Liver (tissue), 9 donors: ENCODE results near the gene FAM222A. TPM values are rescaled to one million over a fixed set of nuclear protein-coding genes. Genes with fewer than 3 reads are reported as not detected.
A peak's percentile ranks its signal among the peaks of the same experiment; 100 is the strongest.

Experiments
- DNase-seq: peaks from one replicate; pipeline ENCODE4 v3.0.0-alpha.2; 2017; ENCODE audit warnings: low spot score
- H3K27ac ChIP-seq, 2 donors: one replicate each; pipeline ENCODE4 v1.7.0; 2013; ENCODE audit warnings: inconsistent platforms in 2 of 2, low read length in 2 of 2, control low read depth in 1 of 2, low read depth in 1 of 2, mild to moderate bottlenecking in 1 of 2
- H3K27me3 ChIP-seq, 4 donors: one replicate each; pipeline versions ENCODE4 v1.6.1 to v1.7.0; 2013; ENCODE audit warnings: low read length in 3 of 4, inconsistent platforms in 1 of 4, mild to moderate bottlenecking in 1 of 4, moderate library complexity in 1 of 4; ENCODE audit not compliant: control insufficient read depth in 4 of 4, insufficient read depth in 4 of 4
- H3K36me3 ChIP-seq, 4 donors: one replicate each; pipeline versions ENCODE4 v1.6.1 to v1.7.0; 2013; ENCODE audit warnings: low read length in 3 of 4, mild to moderate bottlenecking in 3 of 4, low read depth in 1 of 4, moderate library complexity in 1 of 4; ENCODE audit not compliant: control insufficient read depth in 4 of 4, insufficient read depth in 3 of 4
- H3K4me1 ChIP-seq, 4 donors: one replicate each; pipeline versions ENCODE4 v1.6.1 to v1.7.0; 2013; ENCODE audit warnings: low read length in 3 of 4, mild to moderate bottlenecking in 3 of 4, moderate library complexity in 1 of 4; ENCODE audit not compliant: control insufficient read depth in 4 of 4, insufficient read depth in 4 of 4
- H3K4me3 ChIP-seq, 3 donors: one replicate each; pipeline versions ENCODE4 v1.6.1 to v1.7.0; 2013; ENCODE audit warnings: low read length in 3 of 3, control low read depth in 1 of 3, low read depth in 1 of 3, mild to moderate bottlenecking in 1 of 3
- H3K9ac ChIP-seq, 2 donors: one replicate each; pipeline ENCODE4 v1.7.0; 2013; ENCODE audit warnings: low read length in 2 of 2, mild to moderate bottlenecking in 2 of 2, moderate library complexity in 2 of 2, control low read depth in 1 of 2, low read depth in 1 of 2
- H3K9me3 ChIP-seq, 4 donors: one replicate each; pipeline versions ENCODE4 v1.6.1 to v1.7.0; 2013; ENCODE audit warnings: low read length in 3 of 4; ENCODE audit not compliant: control insufficient read depth in 4 of 4
- ATF3 ChIP-seq: IDR thresholded peaks from 2 replicates; pipeline ENCODE4 v1.6.1; 2016; ENCODE audit warnings: antibody characterized with exemption
- EGR1 ChIP-seq, 2 donors: IDR thresholded peaks; 2 replicates each; pipeline ENCODE4 v1.6.1; 2016 to 2018; ENCODE audit warnings: antibody characterized with exemption in 2 of 2, low read depth in 2 of 2
- FOXA1 ChIP-seq: IDR thresholded peaks from 2 replicates; pipeline ENCODE4 v1.6.1; 2016; ENCODE audit warnings: antibody characterized with exemption
- FOXA2 ChIP-seq: IDR thresholded peaks from 2 replicates; pipeline ENCODE4 v1.6.1; 2016; ENCODE audit warnings: antibody characterized with exemption
- GABPA ChIP-seq, 2 donors: IDR thresholded peaks in 1 of 2; conservative IDR thresholded peaks in 1 of 2; 2 replicates each; pipeline ENCODE4 v1.6.1; 2016; ENCODE audit warnings: antibody characterized with exemption in 2 of 2, mild to moderate bottlenecking in 1 of 2, moderate library complexity in 1 of 2
- HNF4A ChIP-seq, 2 donors: conservative IDR thresholded peaks; 2 replicates each; pipeline ENCODE4 v1.6.1; 2016; ENCODE audit warnings: antibody characterized with exemption in 2 of 2, mild to moderate bottlenecking in 2 of 2
- HNF4G ChIP-seq: IDR thresholded peaks from 2 replicates; pipeline ENCODE4 v1.6.1; 2016; ENCODE audit warnings: antibody characterized with exemption
- JUND ChIP-seq, 2 donors: IDR thresholded peaks; 2 replicates each; pipeline ENCODE4 v1.6.1; 2016; ENCODE audit warnings: antibody characterized with exemption in 2 of 2
- REST ChIP-seq: IDR thresholded peaks from 2 replicates; pipeline ENCODE4 v1.6.1; 2016; ENCODE audit warnings: antibody characterized with exemption, mild to moderate bottlenecking
- RXRA ChIP-seq, 2 donors: IDR thresholded peaks; 2 replicates each; pipeline ENCODE4 v1.6.1; 2017 to 2018; ENCODE audit warnings: antibody characterized with exemption in 2 of 2, mild to moderate bottlenecking in 1 of 2
- SP1 ChIP-seq: IDR thresholded peaks from 2 replicates; pipeline ENCODE4 v1.6.1; 2018; ENCODE audit warnings: antibody characterized with exemption, mild to moderate bottlenecking
- YY1 ChIP-seq: IDR thresholded peaks from 2 replicates; pipeline ENCODE4 v1.6.1; 2016; ENCODE audit warnings: antibody characterized with exemption, mild to moderate bottlenecking
- ZBTB33 ChIP-seq: IDR thresholded peaks from 2 replicates; pipeline ENCODE4 v1.6.1; 2016; ENCODE audit warnings: antibody characterized with exemption
- WGBS: extraction: QIAGEN DNeasy Blood & Tissue Kit; methylation state at CpG from one replicate; pipeline ENCODE4 v1.1.7; 2013; 5-methylcytosine and 5-hydroxymethylcytosine counted together
- polyA plus RNA-seq, 2 donors: library from polyadenylated mRNA; stranded (reverse) in 1 of 2; unstranded in 1 of 2; fragments of 200-250 nt in 1 of 2; fragments of >200 nt in 1 of 2; fragmentation: Nextera tagmentation in 1 of 2; extraction: Ambion mirVana in 1 of 2; gene quantifications; one replicate each; pipeline versions ENCODE4 v1.2.1 to v1.2.3, GENCODE V29; 2013 to 2015
- total RNA-seq, 2 donors: library from RNA; depleted of rRNA; stranded (reverse); fragments of >200 nt; gene quantifications; one replicate each; pipeline ENCODE4 v1.2.3, GENCODE V29; 2014
- TF ChIP-seq, protein P1 (sequence below): IDR thresholded peaks from 2 replicates; pipeline ENCODE4 v1.6.1; 2016; ENCODE audit warnings: antibody characterized with exemption
- donor health status: healthy.
- donor health status: healthy.
- donor health status: healthy.
- donor health status: healthy.
- donor health status: healthy.

Gene FAM222A
- total and polyA plus RNA-seq, 4 donors: 0.97 to 2.2 (median 1.9) TPM

DNA sequence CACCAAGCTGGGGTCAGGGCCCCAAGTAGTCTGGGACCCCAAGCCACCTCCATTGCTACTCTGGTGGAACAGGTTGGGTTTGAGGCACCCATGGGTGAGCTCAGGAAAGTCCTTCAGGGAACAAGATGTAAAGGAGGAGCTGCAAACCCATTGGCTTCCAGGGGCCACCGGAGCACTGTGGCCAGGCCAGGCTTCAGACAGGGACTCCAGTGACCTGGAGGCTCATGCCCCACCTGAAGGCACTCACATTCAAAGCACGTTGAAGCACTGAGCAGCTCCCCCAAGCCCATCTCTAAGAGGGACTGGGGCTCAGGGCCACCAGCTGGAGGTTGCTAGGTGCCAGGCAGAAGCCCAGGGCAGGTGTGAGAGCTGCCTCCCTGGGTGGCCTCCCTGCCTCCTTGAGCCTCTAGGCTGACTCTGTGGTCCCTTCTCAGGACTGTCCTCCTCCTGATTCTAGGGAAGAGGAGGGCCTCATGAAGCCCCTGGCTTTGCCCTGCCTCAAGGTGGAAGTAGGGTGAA, 49.1 kb downstream of the FAM222A start:
- Histone ChIP-seq H3K4me1 (peaks cover 9 to 21% (median 17%) of the 10 kb centered on the region in 4 donors), H3K27ac (no peak overlapping the region), H3K27me3 (no peaks in the 10 kb centered on the region), H3K9ac (no peak overlapping the region), H3K9me3 (no peaks in the 10 kb centered on the region), H3K36me3 (no peaks in the 10 kb centered on the region), H3K4me3 (no peak overlapping the region)
- peak; percentile 25 for DNase-seq
- WGBS: 82% methylated on average over 2 of the region's 2 CpGs
- TF ChIP-seq GABPA (IDR thresholded peaks at IDR 0.05 in 1 of 2, conservative IDR thresholded peaks at IDR 0.05 in 1 of 2) (no peak), HNF4G (no peak), SP1 (no peak), ATF3 (no peak), REST (no peak)

GRCh38 chr12:109763201-109763841, 49.7 kb downstream of the FAM222A start:
- Histone ChIP-seq H3K27me3 (no peaks in the 10 kb centered on the region), H3K4me1 (peaks cover 9 to 21% (median 17%) of the 10 kb centered on the region in 4 donors), H3K27ac (no peak overlapping the region), H3K9me3 (no peaks in the 10 kb centered on the region), H3K4me3 (no peak overlapping the region), H3K36me3 (no peaks in the 10 kb centered on the region), H3K9ac (no peak overlapping the region)
- whole genome bisulfite sequencing: 78% methylated on average over 3 of the region's 3 CpGs
- TF ChIP-seq YY1: no peak
- no peak for TF ChIP-seq FOXA1
- no peak for TF ChIP-seq ZBTB33
- TF ChIP-seq RXRA (IDR thresholded peaks at IDR 0.05): no peak
- no peak for TF ChIP-seq FOXA2
- TF ChIP-seq JUND (IDR thresholded peaks at IDR 0.05): no peak
- TF ChIP-seq HNF4A (conservative IDR thresholded peaks at IDR 0.05): no peak
- TF ChIP-seq, protein P1, sequence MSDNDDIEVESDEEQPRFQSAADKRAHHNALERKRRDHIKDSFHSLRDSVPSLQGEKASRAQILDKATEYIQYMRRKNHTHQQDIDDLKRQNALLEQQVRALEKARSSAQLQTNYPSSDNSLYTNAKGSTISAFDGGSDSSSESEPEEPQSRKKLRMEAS: no peak
- no peak for TF ChIP-seq HNF4G
- no peak for TF ChIP-seq EGR1 (IDR thresholded peaks at IDR 0.05; ENCODE audit: low read depth in 2 of 2)
- DNase-seq: no peak
